ENCODE results near the gene LAGE3.
A peak's percentile ranks its signal among the peaks of the same experiment; 100 is the strongest.

The LAGE3 gene

DNA sequence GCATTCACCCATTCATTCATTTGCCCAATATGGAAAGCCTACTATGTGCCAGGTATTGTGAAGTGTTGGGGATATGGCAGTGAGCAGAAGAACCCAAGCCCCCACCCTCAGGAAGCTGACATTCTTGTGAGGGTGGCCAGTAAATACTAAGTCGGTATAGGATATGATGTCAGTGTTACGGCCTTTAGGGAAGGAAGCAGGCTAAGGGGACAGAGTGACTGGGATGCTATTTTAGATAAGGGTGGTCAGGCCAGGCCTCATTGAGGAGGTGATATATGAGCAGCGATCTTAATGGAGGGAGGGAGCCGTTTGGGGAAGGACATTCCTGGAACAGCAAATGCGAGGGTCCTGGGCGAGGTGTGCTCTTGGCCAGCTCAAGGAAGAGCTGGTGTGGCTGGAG, 48.6 kb downstream of the LAGE3 start:
- Mint-ChIP-seq H3K9me3 (ENCODE audit: low read depth) (no peaks in the 10 kb centered on the region), H3K4me1 (ENCODE audit: low read depth) (peaks cover 20% of the 10 kb centered on the region), H3K27me3 (no peaks in the 10 kb centered on the region), H3K4me3 (peak overlapping the region; percentile 42), H3K27ac (peak overlapping the region; percentile 29), H3K36me3 (no peaks in the 10 kb centered on the region)

- Mint-ChIP-seq H3K27me3 (no peaks in the 10 kb centered on the region), H3K4me3 (peak overlapping the region; percentile 78), H3K4me1 (ENCODE audit: low read depth) (peaks cover 20% of the 10 kb centered on the region), H3K36me3 (no peaks in the 10 kb centered on the region), H3K27ac (peak overlapping the region; percentile 75), H3K9me3 (ENCODE audit: low read depth) (no peaks in the 10 kb centered on the region)
These were observed 49.4 kb downstream of the LAGE3 start for GRCh38 chrX:154429711-154430110.

GRCh38 chrX:154428176-154429171, 50.6 kb downstream of the LAGE3 start, which contains the start of gene ATP6AP1:
Gene ATP6AP1, plus strand, starts transcription at chrX:154428677. Its CDS starts 16 bp downstream, at chrX:154428693.
- Mint-ChIP-seq H3K36me3 (no peaks in the 10 kb centered on the region), H3K4me3 (peak within 1 kb of the TSS; percentile 78), H3K27ac (peak within 1 kb of the TSS; percentile 75), H3K9me3 (ENCODE audit: low read depth) (no peaks in the 10 kb centered on the region), H3K27me3 (no peaks in the 10 kb centered on the region), H3K4me1 (ENCODE audit: low read depth) (peaks cover 22% of the 10 kb centered on the region)
